Mesendoderm (in vitro differentiated cells): ENCODE data around the gene AOPEP.

Source experiments
- DNase-seq: peaks from one replicate; pipeline ENCODE4 v3.0.0; 2013
- H2AK5ac ChIP-seq: 2 replicates; pipeline ENCODE4 v1.6.1; 2013; ENCODE audit warnings: low read length, inconsistent platforms
- H2BK120ac ChIP-seq: 2 replicates; pipeline ENCODE4 v1.6.1; 2013; ENCODE audit warnings: low read depth, mild to moderate bottlenecking, low read length, moderate library complexity, mixed read lengths
- H2BK15ac ChIP-seq: replicated peaks from 2 replicates; pipeline ENCODE4 v1.6.1; 2013; ENCODE audit warnings: low read depth, mild to moderate bottlenecking, moderate library complexity
- H2BK5ac ChIP-seq: 2 replicates; pipeline ENCODE4 v1.6.1; 2013; ENCODE audit warnings: low read length, inconsistent platforms
- H3K18ac ChIP-seq: 2 replicates; pipeline ENCODE4 v1.6.1; 2013; ENCODE audit warnings: mild to moderate bottlenecking, low read length, mixed read lengths
- H3K23ac ChIP-seq: one replicate; pipeline ENCODE4 v1.6.1; 2013; ENCODE audit warnings: low read length
- H3K27ac ChIP-seq: 2 replicates; pipeline ENCODE4 v1.5.1; 2013; ENCODE audit warnings: low read depth, mild to moderate bottlenecking, inconsistent platforms, low read length, moderate library complexity
- H3K27me3 ChIP-seq: 2 replicates; pipeline ENCODE4 v1.6.1; 2013; ENCODE audit warnings: low read length, control low read depth, mild to moderate bottlenecking, inconsistent platforms; ENCODE audit not compliant: insufficient read depth, poor library complexity
- H3K36me3 ChIP-seq: 2 replicates; pipeline ENCODE4 v1.6.1; 2013; ENCODE audit warnings: low read length, inconsistent platforms; ENCODE audit not compliant: control insufficient read depth, insufficient read depth
- H3K4ac ChIP-seq: one replicate; pipeline ENCODE4 v1.6.1; 2013; ENCODE audit warnings: low read depth, mild to moderate bottlenecking, low read length, moderate library complexity
- H3K4me1 ChIP-seq: 2 replicates; pipeline ENCODE4 v1.6.1; 2013; ENCODE audit warnings: low read depth, low read length, inconsistent platforms; ENCODE audit not compliant: control insufficient read depth
- H3K4me2 ChIP-seq: 2 replicates; pipeline ENCODE4 v1.6.1; 2013; ENCODE audit warnings: low read length
- H3K4me3 ChIP-seq: 2 replicates; pipeline ENCODE4 v1.5.1; 2013; ENCODE audit warnings: mild to moderate bottlenecking, low read length
- H3K56ac ChIP-seq: one replicate; pipeline ENCODE4 v1.6.1; 2013; ENCODE audit warnings: low read length
- H3K79me1 ChIP-seq: 2 replicates; pipeline ENCODE4 v1.6.1; 2013; ENCODE audit warnings: low read length, inconsistent platforms
- H3K79me2 ChIP-seq: 2 replicates; pipeline ENCODE4 v1.6.1; 2013; ENCODE audit warnings: mild to moderate bottlenecking, low read length; ENCODE audit not compliant: control insufficient read depth, insufficient read depth
- H3K9ac ChIP-seq: 2 replicates; pipeline ENCODE4 v1.6.1; 2013; ENCODE audit warnings: low read length, inconsistent platforms
- H4K5ac ChIP-seq: one replicate; pipeline ENCODE4 v1.6.1; 2013; ENCODE audit warnings: low read length
- H4K8ac ChIP-seq: one replicate; pipeline ENCODE4 v1.6.1; 2013; ENCODE audit warnings: low read depth, mild to moderate bottlenecking, control low read depth, low read length, moderate library complexity
- WGBS: extraction: QIAGEN DNeasy Blood & Tissue Kit; methylation state at CpG from one replicate; pipeline ENCODE4 v1.1.7; 2013; ENCODE audit warnings: low lambda C conversion rate, missing lambda C conversion rate; ENCODE audit not compliant: insufficient coverage; ENCODE audit errors: extremely low coverage; 5-methylcytosine and 5-hydroxymethylcytosine counted together

The AOPEP gene

GRCh38 chr9:95099321-95100070 lies 373.0 kb downstream of the AOPEP start:
- H4K5ac ChIP-seq: no peak overlapping the region
- no peaks in the 10 kb centered on the region for H3K4me1 ChIP-seq
- no peak overlapping the region for H2AK5ac ChIP-seq
- no peak overlapping the region for H2BK120ac ChIP-seq
- WGBS: no CpG with 5 or more reads among the region's 24 CpGs
- H3K36me3 ChIP-seq: no peaks in the 10 kb centered on the region
- no peaks in the 10 kb centered on the region for H3K79me2 ChIP-seq
- DNase-seq: no peak
- no peaks in the 10 kb centered on the region for H3K79me1 ChIP-seq
- no peak overlapping the region for H3K4me2 ChIP-seq
- no peak overlapping the region for H3K23ac ChIP-seq
- no peak overlapping the region for H3K56ac ChIP-seq
- H3K9ac ChIP-seq: no peak overlapping the region
- no peak overlapping the region for H2BK5ac ChIP-seq
- no peak overlapping the region for H4K8ac ChIP-seq
- no peaks in the 10 kb centered on the region for H3K27me3 ChIP-seq
- no peak overlapping the region for H3K4me3 ChIP-seq
- H3K18ac ChIP-seq: no peak overlapping the region
- H3K27ac ChIP-seq: no peak overlapping the region
- H3K4ac ChIP-seq: no peak overlapping the region
- H2BK15ac ChIP-seq: no peak overlapping the region

- Histone ChIP-seq H3K4me3 (no peak overlapping the region), H3K27me3 (no peaks in the 10 kb centered on the region), H3K27ac (no peak overlapping the region), H3K18ac (no peak overlapping the region), H2AK5ac (no peak overlapping the region), H3K79me1 (no peaks in the 10 kb centered on the region), H3K36me3 (no peaks in the 10 kb centered on the region), H4K8ac (no peak overlapping the region), H3K56ac (no peak overlapping the region), H3K9ac (no peak overlapping the region), H3K4ac (no peak overlapping the region), H2BK15ac (no peak overlapping the region), H3K23ac (no peak overlapping the region), H2BK120ac (no peak overlapping the region), H3K4me1 (no peaks in the 10 kb centered on the region), H2BK5ac (no peak overlapping the region), H3K4me2 (no peak overlapping the region), H4K5ac (no peak overlapping the region), H3K79me2 (no peaks in the 10 kb centered on the region)
- no CpG with 5 or more reads among the region's 4 CpGs for WGBS
- DNase-seq: no peak
These were observed 373.6 kb downstream of the AOPEP start for GRCh38 chr9:95100071-95100627.

- Histone ChIP-seq H3K79me2 (no peaks in the 10 kb centered on the region), H3K4me1 (no peaks in the 10 kb centered on the region), H3K36me3 (no peaks in the 10 kb centered on the region), H2BK5ac (no peak overlapping the region), H2BK15ac (no peak overlapping the region), H3K4me3 (no peak overlapping the region), H3K23ac (no peak overlapping the region), H4K5ac (no peak overlapping the region), H3K18ac (no peak overlapping the region), H2AK5ac (no peak overlapping the region), H3K4ac (no peak overlapping the region), H3K27me3 (no peaks in the 10 kb centered on the region), H2BK120ac (no peak overlapping the region), H3K9ac (no peak overlapping the region), H3K4me2 (no peak overlapping the region), H3K79me1 (no peaks in the 10 kb centered on the region), H3K27ac (no peak overlapping the region), H3K56ac (no peak overlapping the region), H4K8ac (no peak overlapping the region)
- no CpG with 5 or more reads among the region's 12 CpGs for WGBS
- no peak for DNase-seq
These were observed 374.8 kb downstream of the AOPEP start for GRCh38 chr9:95101326-95101725.

- Histone ChIP-seq H2AK5ac (no peak overlapping the region), H2BK5ac (no peak overlapping the region), H3K9ac (no peak overlapping the region), H2BK15ac (no peak overlapping the region), H3K18ac (no peak overlapping the region), H4K8ac (no peak overlapping the region), H3K4me3 (no peak overlapping the region), H2BK120ac (no peak overlapping the region), H4K5ac (no peak overlapping the region), H3K56ac (no peak overlapping the region), H3K4ac (no peak overlapping the region), H3K27ac (peak overlapping the region; percentile 24), H3K4me2 (no peak overlapping the region), H3K36me3 (peaks cover 3% of the 10 kb centered on the region), H3K4me1 (no peaks in the 10 kb centered on the region), H3K23ac (no peak overlapping the region), H3K79me1 (no peaks in the 10 kb centered on the region), H3K27me3 (no peaks in the 10 kb centered on the region), H3K79me2 (no peaks in the 10 kb centered on the region)
- no peak for DNase-seq
- no CpG with 5 or more reads among the region's 8 CpGs for WGBS
These were observed 375.5 kb downstream of the AOPEP start for GRCh38 chr9:95102001-95102433.

- Histone ChIP-seq H3K27ac (no peak overlapping the region), H3K4me2 (no peak overlapping the region), H3K23ac (no peak overlapping the region), H2BK5ac (no peak overlapping the region), H3K79me1 (no peaks in the 10 kb centered on the region), H2BK120ac (no peak overlapping the region), H3K56ac (no peak overlapping the region), H3K4me3 (no peak overlapping the region), H3K4me1 (no peaks in the 10 kb centered on the region), H3K9ac (no peak overlapping the region), H3K79me2 (no peaks in the 10 kb centered on the region), H3K18ac (no peak overlapping the region), H4K8ac (no peak overlapping the region), H3K27me3 (no peaks in the 10 kb centered on the region), H3K4ac (no peak overlapping the region), H2AK5ac (no peak overlapping the region), H3K36me3 (peaks cover 3% of the 10 kb centered on the region), H4K5ac (no peak overlapping the region), H2BK15ac (no peak overlapping the region)
- DNase-seq: no peak
- WGBS: no CpG with 5 or more reads among the region's 18 CpGs
These were observed 376.1 kb downstream of the AOPEP start for GRCh38 chr9:95102572-95102971.
